A673 (cell line): ENCODE measurements around the gene DNM2. TPM values are rescaled to one million over a fixed set of nuclear protein-coding genes. Genes with fewer than 3 reads are reported as not detected.
"Not testable (repeated sequence)": the region's sequence is repeated elsewhere in the genome, so short reads cannot be mapped to it uniquely, and the experiment has no call there.

Experiments used
- BruUV-seq: library from RNA; stranded (reverse); fragments of 400-500 nt; replicated peaks from 2 replicates; lab custom pipeline; 2021; lab: Mats Ljungman, UMichigan
- CTCF ChIA-PET: fragments of 300-600 bp; sonication (Branson Sonifier 250); formaldehyde crosslinking; loops from one replicate; lab custom pipeline; 2022; ENCODE audit warnings: antibody characterized with exemption; lab: Charles Lee
- POLR2A ChIA-PET: fragments of 300-600 bp; sonication (Branson Sonifier 250); formaldehyde crosslinking; loops from one replicate; lab custom pipeline; 2022; ENCODE audit warnings: antibody characterized with exemption; ENCODE audit not compliant: low non-redundant PET; lab: Charles Lee
- DNase-seq: peaks from one replicate; pipeline ENCODE4 v3.0.0-alpha.2; 2015; ENCODE audit warnings: low spot score
- H3K27ac ChIP-seq: fragments of 200-600 bp; sonication (generic); 2 replicates; pipeline ENCODE4 v1.5.1; 2016; ENCODE audit warnings: mixed run types, low read depth, mild to moderate bottlenecking, mixed read lengths, antibody characterized with exemption, low read length; ENCODE audit not compliant: poor library complexity, severe bottlenecking
- H3K27me3 ChIP-seq: fragments of 200-600 bp; sonication (generic); replicated peaks from 2 replicates; pipeline ENCODE4 v1.6.1; 2017; ENCODE audit warnings: mixed run types, low read depth, mild to moderate bottlenecking, mixed read lengths, antibody characterized with exemption, low read length; ENCODE audit not compliant: insufficient read depth, poor library complexity
- H3K36me3 ChIP-seq: fragments of 200-600 bp; sonication (generic); 2 replicates; pipeline ENCODE4 v1.6.1; 2016; ENCODE audit warnings: mixed run types, mild to moderate bottlenecking, mixed read lengths, antibody characterized with exemption, low read length; ENCODE audit not compliant: insufficient read depth, poor library complexity, severe bottlenecking
- H3K4me1 ChIP-seq: fragments of 200-600 bp; sonication (generic); 2 replicates; pipeline ENCODE4 v1.6.1; 2017; ENCODE audit warnings: mixed run types, mild to moderate bottlenecking, mixed read lengths, antibody characterized with exemption, low read length; ENCODE audit not compliant: insufficient read depth, poor library complexity, severe bottlenecking
- H3K4me3 ChIP-seq: fragments of 200-600 bp; sonication (generic); 2 replicates; pipeline ENCODE4 v1.5.1; 2016; ENCODE audit warnings: low read depth, mixed run types, mild to moderate bottlenecking, mixed read lengths, low read length; ENCODE audit not compliant: poor library complexity, severe bottlenecking
- H3K9me3 ChIP-seq: fragments of 200-600 bp; sonication (generic); 2 replicates; pipeline ENCODE4 v1.6.1; 2016; ENCODE audit warnings: mixed run types, low read depth, mild to moderate bottlenecking, mixed read lengths, antibody characterized with exemption, low read length; ENCODE audit not compliant: poor library complexity, severe bottlenecking
- EZH2 ChIP-seq: fragments of 200-600 bp; sonication (generic); IDR thresholded peaks from 2 replicates; pipeline ENCODE4 v1.6.1; 2017; ENCODE audit warnings: borderline replicate concordance, low read depth, mild to moderate bottlenecking, mixed read lengths, antibody characterized with exemption, low read length; ENCODE audit not compliant: poor library complexity, severe bottlenecking
- intact Hi-C: fragments of 100-400 bp; cut with micrococcal nuclease; formaldehyde crosslinking; loops from one replicate; pipeline ENCODE4 v1.10.0; 2022; ENCODE audit not compliant: unreplicated experiment
- total RNA-seq: library from RNA; stranded (reverse); gene quantifications from 2 replicates; pipeline ENCODE4 v1.2.3, GENCODE V29; 2021
- TF ChIP-seq, protein P1 (sequence below): fragments of 300-800, 200-600 bp; sonication (generic); conservative IDR thresholded peaks from 2 replicates; pipeline ENCODE4 v1.5.1; 2017; ENCODE audit warnings: low read depth, mild to moderate bottlenecking, antibody characterized with exemption, low read length, moderate library complexity, mixed read lengths

The DNM2 gene
- total RNA-seq, 1 experiment from 2014 or later = 143 TPM

DNA sequence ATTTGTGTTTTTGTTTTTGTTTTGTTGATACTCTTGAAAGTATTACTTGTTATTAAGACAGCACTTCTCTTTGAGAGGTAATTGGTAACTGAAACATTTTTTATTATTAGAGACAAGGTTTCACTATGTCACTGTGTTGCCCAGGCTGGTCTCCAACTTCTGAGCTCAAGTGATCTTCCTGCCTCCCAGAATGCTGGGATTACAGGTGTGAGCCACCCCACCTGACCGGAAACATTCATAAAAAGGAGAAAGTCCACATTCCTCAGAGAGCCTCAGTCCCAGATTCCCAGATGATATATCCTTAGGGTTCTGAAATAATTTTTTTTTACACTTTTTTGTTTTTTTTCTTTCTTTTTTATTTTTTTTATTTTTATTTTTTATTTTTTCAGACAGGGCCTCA lies 156.1 kb downstream of the DNM2 start:
- Histone ChIP-seq H3K4me3 (no peak overlapping the region), H3K27me3 (no peaks in the 10 kb centered on the region), H3K9me3 (no peaks in the 10 kb centered on the region), H3K4me1 (peaks cover 11% of the 10 kb centered on the region), H3K36me3 (no peaks in the 10 kb centered on the region), H3K27ac (no peak overlapping the region)
- TSS peak; percentile 20 for BruUV-seq
- TF ChIP-seq EZH2 = no peak
- TF ChIP-seq, protein P1, sequence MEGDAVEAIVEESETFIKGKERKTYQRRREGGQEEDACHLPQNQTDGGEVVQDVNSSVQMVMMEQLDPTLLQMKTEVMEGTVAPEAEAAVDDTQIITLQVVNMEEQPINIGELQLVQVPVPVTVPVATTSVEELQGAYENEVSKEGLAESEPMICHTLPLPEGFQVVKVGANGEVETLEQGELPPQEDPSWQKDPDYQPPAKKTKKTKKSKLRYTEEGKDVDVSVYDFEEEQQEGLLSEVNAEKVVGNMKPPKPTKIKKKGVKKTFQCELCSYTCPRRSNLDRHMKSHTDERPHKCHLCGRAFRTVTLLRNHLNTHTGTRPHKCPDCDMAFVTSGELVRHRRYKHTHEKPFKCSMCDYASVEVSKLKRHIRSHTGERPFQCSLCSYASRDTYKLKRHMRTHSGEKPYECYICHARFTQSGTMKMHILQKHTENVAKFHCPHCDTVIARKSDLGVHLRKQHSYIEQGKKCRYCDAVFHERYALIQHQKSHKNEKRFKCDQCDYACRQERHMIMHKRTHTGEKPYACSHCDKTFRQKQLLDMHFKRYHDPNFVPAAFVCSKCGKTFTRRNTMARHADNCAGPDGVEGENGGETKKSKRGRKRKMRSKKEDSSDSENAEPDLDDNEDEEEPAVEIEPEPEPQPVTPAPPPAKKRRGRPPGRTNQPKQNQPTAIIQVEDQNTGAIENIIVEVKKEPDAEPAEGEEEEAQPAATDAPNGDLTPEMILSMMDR = no peak
- intact Hi-C loops = loop anchor here (5.0 kb wide), 1 partner anchor 53 kb away; the partner anchor contains the start of genes TIMM29 and YIPF2
- DNase-seq = no peak
- ChIA-PET POLR2A (no interaction called here), CTCF (interaction anchor here (1.6 kb wide), 1 partner anchor 11 kb away, joined by 7 read pairs; no protein-coding TSS in a partner anchor)

DNA sequence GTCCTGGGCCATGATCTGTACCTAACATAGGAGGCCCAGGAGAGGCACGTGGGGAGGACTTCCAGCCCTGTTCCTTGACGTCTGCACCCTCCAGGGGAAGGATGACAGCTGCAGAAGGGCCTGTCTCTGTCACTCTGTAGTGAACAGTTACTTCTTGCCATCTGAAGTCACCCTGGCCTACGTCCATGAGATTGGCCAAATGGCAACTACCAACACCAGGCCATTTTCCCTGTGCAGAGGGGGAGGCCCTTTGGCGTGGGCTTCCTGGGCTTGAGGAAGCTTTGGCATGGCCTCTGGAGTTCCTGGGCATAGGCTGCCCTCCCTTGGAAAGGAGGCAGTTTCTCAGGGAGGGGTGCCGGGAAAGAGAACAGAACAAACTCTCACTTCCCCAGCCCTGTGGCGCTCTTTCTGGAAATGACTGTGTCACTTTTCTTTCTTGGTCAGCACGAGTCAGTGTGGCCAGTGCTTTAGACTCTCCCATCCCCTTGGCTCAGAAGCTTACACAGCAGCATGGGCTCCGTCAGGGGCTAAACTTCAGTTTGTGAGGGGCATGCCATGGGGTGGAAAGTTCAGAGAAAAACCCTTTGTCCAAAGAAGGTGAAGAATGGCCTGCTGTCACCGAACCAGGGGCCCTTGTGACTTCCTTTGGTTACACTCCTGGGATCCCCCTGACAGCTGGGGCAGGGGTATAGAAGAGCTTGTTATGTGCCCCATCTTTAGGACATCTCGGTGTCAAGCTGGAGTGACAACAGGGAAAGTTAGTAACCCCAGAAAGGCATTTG lies 158.8 kb downstream of the DNM2 start:
- no peaks in the 10 kb centered on the region for H3K9me3 ChIP-seq
- no peaks in the 10 kb centered on the region for H3K36me3 ChIP-seq
- TF ChIP-seq, protein P1 = no peak
- TF ChIP-seq EZH2 = no peak
- POLR2A ChIA-PET = no interaction called here
- no peaks in the 10 kb centered on the region for H3K27me3 ChIP-seq
- no peak overlapping the region for H3K4me3 ChIP-seq
- H3K27ac ChIP-seq = peak overlapping the region; percentile 32
- BruUV-seq = no TSS peak
- CTCF ChIA-PET = no interaction called here
- intact Hi-C loops = no loop called here
- H3K4me1 ChIP-seq = peaks cover 15% of the 10 kb centered on the region
- no peak for DNase-seq

DNA sequence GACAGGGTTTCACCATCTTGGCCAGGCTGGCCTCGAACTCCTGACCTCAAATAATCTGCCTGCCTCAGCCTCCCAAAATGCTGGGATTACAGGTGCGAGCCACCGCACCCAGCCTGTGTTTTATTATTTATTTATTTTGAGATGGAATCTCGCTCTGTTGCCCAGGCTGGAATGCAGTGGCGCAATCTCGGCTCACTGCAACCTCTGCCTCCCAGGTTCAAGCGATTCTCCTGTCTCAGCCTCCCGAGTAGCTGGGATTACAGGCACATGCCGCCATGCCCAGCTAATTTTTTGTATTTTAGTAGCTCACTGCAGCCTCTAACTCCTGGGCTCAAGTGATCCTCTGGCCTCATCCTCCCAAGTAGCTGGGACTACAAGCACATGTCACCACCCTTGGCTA lies 159.7 kb downstream of the DNM2 start:
- BruUV-seq, DNase-seq, intact Hi-C loops, H3K4me3 ChIP-seq, H3K27me3 ChIP-seq, H3K36me3 ChIP-seq, CTCF ChIA-PET, POLR2A ChIA-PET, H3K9me3 ChIP-seq: not testable (repeated sequence)
- Histone ChIP-seq H3K4me1 (peaks cover 19% of the 10 kb centered on the region), H3K27ac (peak overlapping the region; percentile 54)
